ENCODE results near the gene CDC42. TPM values are rescaled to one million over a fixed set of nuclear protein-coding genes. Genes with fewer than 3 reads are reported as not detected.

Gene CDC42
- total and polyA plus RNA-seq, 9 of the 15 experiments (the other 6 are each of a cell fraction or from before 2014, with no cell fraction given): 186 to 398 (median 325) TPM

- 0 out of 2 replicates have a peak, but pooled peaks have one; percentile 35 for TF ChIP-seq ZBTB40 (IDR thresholded peaks at IDR 0.05)
- no peak for TF ChIP-seq ZBTB40 (CRISPR knock-in tag; IDR thresholded peaks at IDR 0.05)
- no peak for TF ChIP-seq CREBBP (IDR thresholded peaks at IDR 0.05; ENCODE audit: low read depth, low read length)
- TF ChIP-seq ZC3H11A (IDR thresholded peaks at IDR 0.05; ENCODE audit: low read depth, low read length): no peak
- no peak for TF ChIP-seq EHMT2 (IDR thresholded peaks at IDR 0.05)
- no peak for TF ChIP-seq BACH1 (tag; IDR thresholded peaks at IDR 0.05)
- TF ChIP-seq CREB3 (tag; conservative IDR thresholded peaks at IDR 0.05; ENCODE audit: low read depth): no peak
- TF ChIP-seq CBX1 (IDR thresholded peaks at IDR 0.05; ENCODE audit: low read depth): peak; percentile 76; the same call in 1 of the 2 replicates
- no peak for TF ChIP-seq MTA3 (IDR thresholded peaks at IDR 0.05; ENCODE audit: borderline replicate concordance)
- no peak for TF ChIP-seq ZNF280B (CRISPR knock-in tag; IDR thresholded peaks at IDR 0.05)
- TF ChIP-seq C11orf30 (IDR thresholded peaks at IDR 0.05; ENCODE audit: low read depth): no peak
- no peak for TF ChIP-seq BRCA1 (IDR thresholded peaks at IDR 0.05)
- TF ChIP-seq BRCA1 (CRISPR knock-in tag; IDR thresholded peaks at IDR 0.05): no peak
- no peak for TF ChIP-seq ZNF445 (CRISPR knock-in tag; IDR thresholded peaks at IDR 0.05; ENCODE audit: low read depth)
- TF ChIP-seq ZNF134 (CRISPR knock-in tag; conservative IDR thresholded peaks at IDR 0.05): no peak
- no peak for TF ChIP-seq NFE2 (IDR thresholded peaks at IDR 0.05; ENCODE audit: low read depth)
These were observed 1.6 kb downstream of the CDC42 start (continued) for GRCh38 chr1:22053861-22054770.
